H9 (cell line): Measurements from ENCODE around the gene CREB1. TPM values are rescaled to one million over a fixed set of nuclear protein-coding genes. Genes with fewer than 3 reads are reported as not detected.

Experiments used
- DNase-seq: peaks from one replicate; pipeline ENCODE4 v3.0.0-alpha.2; 2017
- H2AFZ ChIP-seq: one replicate; pipeline ENCODE4 v1.6.1; 2013; ENCODE audit warnings: mild to moderate bottlenecking, low read length, control low read depth, moderate library complexity
- H2AK5ac ChIP-seq: 2 replicates; pipeline ENCODE4 v1.6.1; 2013; ENCODE audit warnings: low read length, control low read depth, mixed read lengths; ENCODE audit not compliant: insufficient read length
- H2BK120ac ChIP-seq: one replicate; pipeline ENCODE4 v1.6.1; 2013; ENCODE audit warnings: low read depth, mild to moderate bottlenecking, low read length, control low read depth, inconsistent platforms; ENCODE audit not compliant: poor library complexity, severe bottlenecking
- H2BK12ac ChIP-seq: 2 replicates; pipeline ENCODE4 v1.6.1; 2013; ENCODE audit warnings: low read length, control low read depth, mixed read lengths, low read depth; ENCODE audit not compliant: insufficient read length
- H2BK15ac ChIP-seq: 2 replicates; pipeline ENCODE4 v1.6.1; 2013; ENCODE audit warnings: low read depth, low read length, control low read depth
- H2BK20ac ChIP-seq: one replicate; pipeline ENCODE4 v1.6.1; 2013; ENCODE audit warnings: low read depth, mild to moderate bottlenecking, low read length, control low read depth, inconsistent platforms; ENCODE audit not compliant: poor library complexity, severe bottlenecking
- H2BK5ac ChIP-seq: 2 replicates; pipeline ENCODE4 v1.6.1; 2013; ENCODE audit warnings: low read length, control low read depth, mixed read lengths; ENCODE audit not compliant: insufficient read length
- H3K14ac ChIP-seq: 2 replicates; pipeline ENCODE4 v1.6.1; 2013; ENCODE audit warnings: low read length, control low read depth; ENCODE audit not compliant: insufficient read depth
- H3K18ac ChIP-seq: 2 replicates; pipeline ENCODE4 v1.6.1; 2013; ENCODE audit warnings: low read depth, mild to moderate bottlenecking, mixed read lengths, low read length, control low read depth; ENCODE audit not compliant: insufficient read length
- H3K23ac ChIP-seq: 2 replicates; pipeline ENCODE4 v1.6.1; 2013; ENCODE audit warnings: low read length, control low read depth, mixed read lengths, low read depth; ENCODE audit not compliant: insufficient read length
- H3K23me2 ChIP-seq: 2 replicates; pipeline ENCODE4 v1.6.1; 2013; ENCODE audit warnings: low read depth, mild to moderate bottlenecking, mixed read lengths, low read length, control low read depth; ENCODE audit not compliant: insufficient read length, poor library complexity, severe bottlenecking
- H3K27ac ChIP-seq: 2 replicates; pipeline ENCODE4 v1.5.1; 2013; ENCODE audit warnings: low read length, control low read depth, mixed read lengths, low read depth; ENCODE audit not compliant: insufficient read length
- H3K27me3 ChIP-seq: 2 replicates; pipeline ENCODE4 v1.6.1; 2013; ENCODE audit warnings: low read length, control low read depth, inconsistent platforms; ENCODE audit not compliant: insufficient read depth
- H3K4ac ChIP-seq: 2 replicates; pipeline ENCODE4 v1.6.1; 2013; ENCODE audit warnings: low read depth, mild to moderate bottlenecking, control low read depth, inconsistent platforms, low read length, moderate library complexity
- H3K4me1 ChIP-seq: 2 replicates; pipeline ENCODE4 v1.6.1; 2013; ENCODE audit warnings: low read length, control low read depth, inconsistent platforms; ENCODE audit not compliant: insufficient read depth
- H3K4me2 ChIP-seq: 2 replicates; pipeline ENCODE4 v1.6.1; 2013; ENCODE audit warnings: low read length, control low read depth, mixed read lengths; ENCODE audit not compliant: insufficient read length, insufficient read depth
- H3K56ac ChIP-seq: 2 replicates; pipeline ENCODE4 v1.6.1; 2013; ENCODE audit warnings: low read depth, mild to moderate bottlenecking, mixed read lengths, low read length, control low read depth; ENCODE audit not compliant: insufficient read length
- H3K79me1 ChIP-seq: 2 replicates; pipeline ENCODE4 v1.6.1; 2013; ENCODE audit warnings: low read depth, mild to moderate bottlenecking, moderate library complexity, low read length, control low read depth, inconsistent platforms; ENCODE audit not compliant: insufficient read depth, poor library complexity, severe bottlenecking
- H3K79me2 ChIP-seq: 2 replicates; pipeline ENCODE4 v1.6.1; 2013; ENCODE audit warnings: low read length, control low read depth, inconsistent platforms; ENCODE audit not compliant: insufficient read depth
- H3K9ac ChIP-seq: 2 replicates; pipeline ENCODE4 v1.6.1; 2013; ENCODE audit warnings: low read length, control low read depth, mixed read lengths; ENCODE audit not compliant: insufficient read length; ENCODE audit errors: extremely low read depth
- H3K9me3 ChIP-seq: one replicate; pipeline ENCODE4 v1.6.1; 2013; ENCODE audit warnings: low read depth, low read length, inconsistent platforms; ENCODE audit not compliant: control insufficient read depth
- H3T11ph ChIP-seq: one replicate; pipeline ENCODE4 v1.6.1; 2013; ENCODE audit warnings: mild to moderate bottlenecking, low read length, control low read depth, inconsistent platforms
- H4K20me1 ChIP-seq: one replicate; pipeline ENCODE4 v1.6.1; 2013; ENCODE audit not compliant: control insufficient read depth, insufficient read length, insufficient read depth
- H4K5ac ChIP-seq: 2 replicates; pipeline ENCODE4 v1.6.1; 2013; ENCODE audit warnings: low read depth, mild to moderate bottlenecking, mixed read lengths, low read length, control low read depth; ENCODE audit not compliant: insufficient read length
- H4K8ac ChIP-seq: replicated peaks from 2 replicates; pipeline ENCODE4 v1.6.1; 2013; ENCODE audit warnings: low read length, control low read depth, mixed read lengths, low read depth; ENCODE audit not compliant: insufficient read length
- H4K91ac ChIP-seq: 2 replicates; pipeline ENCODE4 v1.6.1; 2013; ENCODE audit warnings: low read depth, mild to moderate bottlenecking, moderate library complexity, mixed read lengths, low read length, control low read depth; ENCODE audit not compliant: insufficient read length
- H3K27ac Mint-ChIP-seq, 3 experiments: 2 replicates in 2 of 3; 3 replicates in 1 of 3; pipeline ENCODE4 v1.8.0; 2020 to 2021; ENCODE audit warnings: mixed read lengths in 3 of 3, mild to moderate bottlenecking in 1 of 3, moderate library complexity in 1 of 3
- H3K27me3 Mint-ChIP-seq: 2 replicates; pipeline ENCODE4 v1.8.0; 2021; ENCODE audit warnings: low read depth, mild to moderate bottlenecking, moderate library complexity, mixed read lengths
- H3K36me3 Mint-ChIP-seq, 3 experiments: 2 replicates in 2 of 3; 3 replicates in 1 of 3; pipeline ENCODE4 v1.8.0; 2020 to 2021; ENCODE audit warnings: low read depth in 3 of 3, mixed read lengths in 3 of 3; ENCODE audit not compliant: insufficient read depth in 1 of 3
- H3K4me1 Mint-ChIP-seq, 2 experiments: 2 replicates each; pipeline ENCODE4 v1.8.0; 2020; ENCODE audit warnings: mixed read lengths in 2 of 2
- H3K4me3 Mint-ChIP-seq, 2 experiments: 2 replicates in 1 of 2; 3 replicates in 1 of 2; pipeline ENCODE4 v1.8.0; 2020 to 2021; ENCODE audit warnings: mild to moderate bottlenecking in 2 of 2, mixed read lengths in 2 of 2, moderate library complexity in 1 of 2
- H3K9me3 Mint-ChIP-seq, 2 experiments: 2 replicates in 1 of 2; 3 replicates in 1 of 2; pipeline ENCODE4 v1.8.0; 2020; ENCODE audit warnings: mild to moderate bottlenecking in 2 of 2, mixed read lengths in 2 of 2, moderate library complexity in 1 of 2
- WGBS: extraction: QIAGEN DNeasy Blood & Tissue Kit; methylation state at CpG from one replicate; pipeline ENCODE4 v1.1.7; 2013; ENCODE audit warnings: missing lambda C conversion rate, low lambda C conversion rate, mixed read lengths; ENCODE audit not compliant: insufficient read length; ENCODE audit errors: extremely low coverage; 5-methylcytosine and 5-hydroxymethylcytosine counted together
- total RNA-seq: library from RNA; stranded (reverse); gene quantifications from 2 replicates; pipeline ENCODE4 v1.2.1, GENCODE V29; 2021
- TF ChIP-seq, protein P1 (sequence below): fragments of 200-600 bp; sonication (generic); conservative IDR thresholded peaks from 3 replicates; pipeline ENCODE4 v1.8.0; 2021; ENCODE audit warnings: antibody characterized with exemption, mild to moderate bottlenecking

CREB1 gene
- total RNA-seq, 1 experiment from 2014 or later, result 103 TPM

DNA sequence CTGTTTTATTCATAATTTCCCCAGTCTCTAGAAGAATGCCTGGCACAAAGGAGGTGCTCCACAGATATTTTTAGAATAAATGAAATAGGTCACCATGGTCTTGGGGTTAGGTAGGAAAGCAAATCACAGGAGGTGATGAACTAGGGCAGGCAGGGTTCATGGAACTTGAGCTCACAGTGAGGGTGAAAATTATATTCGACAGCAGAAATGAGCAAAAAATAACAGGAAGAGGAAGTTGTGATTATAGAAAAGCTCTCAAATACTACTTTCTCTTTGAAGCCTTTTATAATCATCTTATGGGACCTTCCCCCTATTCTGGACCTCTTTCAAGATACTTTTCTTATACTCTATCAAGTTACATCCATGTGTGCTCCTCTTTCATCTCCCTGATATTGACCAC lies 4.5 kb upstream of the CREB1 start:
- Histone ChIP-seq H3K79me1 (no peaks in the 10 kb centered on the region), H3K23me2 (peaks cover 5% of the 10 kb centered on the region), H2BK12ac (no peak overlapping the region), H3K27ac (no peak overlapping the region), H4K91ac (no peak overlapping the region), H2BK15ac (no peak overlapping the region), H3K18ac (no peak overlapping the region), H2BK20ac (no peak overlapping the region), H3K4me1 (no peaks in the 10 kb centered on the region; the same call in 1 of the 2 replicates), H3K9me3 (no peaks in the 10 kb centered on the region), H3K9ac (no peak overlapping the region), H3K56ac (no peak overlapping the region), H3K14ac (no peak overlapping the region), H3T11ph (no peak overlapping the region), H3K23ac (no peak overlapping the region), H2BK5ac (no peak overlapping the region), H2BK120ac (no peak overlapping the region), H3K4me2 (no peak overlapping the region), H3K27me3 (peaks cover 4% of the 10 kb centered on the region; the same call in 1 of the 2 replicates), H4K8ac (no peak overlapping the region), H4K20me1 (no peaks in the 10 kb centered on the region), H4K5ac (no peak overlapping the region), H3K4ac (no peak overlapping the region), H2AFZ (no peak overlapping the region), H2AK5ac (no peak overlapping the region), H3K79me2 (no peaks in the 10 kb centered on the region)
- Mint-ChIP-seq H3K4me1 (peaks cover 17 to 20% of the 10 kb centered on the region in 2 experiments), H3K27me3 (peaks cover 24% of the 10 kb centered on the region), H3K4me3 (no peak overlapping the region), H3K9me3 (no peaks in the 10 kb centered on the region; a peak in 2 of 5 replicates), H3K36me3 (peaks cover 0 to 2% (median 2%) of the 10 kb centered on the region in 3 experiments; a peak in 4 of 7 replicates), H3K27ac (no peak overlapping the region)
- DNase-seq, result no peak
- TF ChIP-seq, protein P1, sequence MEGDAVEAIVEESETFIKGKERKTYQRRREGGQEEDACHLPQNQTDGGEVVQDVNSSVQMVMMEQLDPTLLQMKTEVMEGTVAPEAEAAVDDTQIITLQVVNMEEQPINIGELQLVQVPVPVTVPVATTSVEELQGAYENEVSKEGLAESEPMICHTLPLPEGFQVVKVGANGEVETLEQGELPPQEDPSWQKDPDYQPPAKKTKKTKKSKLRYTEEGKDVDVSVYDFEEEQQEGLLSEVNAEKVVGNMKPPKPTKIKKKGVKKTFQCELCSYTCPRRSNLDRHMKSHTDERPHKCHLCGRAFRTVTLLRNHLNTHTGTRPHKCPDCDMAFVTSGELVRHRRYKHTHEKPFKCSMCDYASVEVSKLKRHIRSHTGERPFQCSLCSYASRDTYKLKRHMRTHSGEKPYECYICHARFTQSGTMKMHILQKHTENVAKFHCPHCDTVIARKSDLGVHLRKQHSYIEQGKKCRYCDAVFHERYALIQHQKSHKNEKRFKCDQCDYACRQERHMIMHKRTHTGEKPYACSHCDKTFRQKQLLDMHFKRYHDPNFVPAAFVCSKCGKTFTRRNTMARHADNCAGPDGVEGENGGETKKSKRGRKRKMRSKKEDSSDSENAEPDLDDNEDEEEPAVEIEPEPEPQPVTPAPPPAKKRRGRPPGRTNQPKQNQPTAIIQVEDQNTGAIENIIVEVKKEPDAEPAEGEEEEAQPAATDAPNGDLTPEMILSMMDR, result no peak
- no CpG with 5 or more reads among the region's 1 CpG for WGBS
